ENCODE measurements around the gene FOXRED1. TPM values are rescaled to one million over a fixed set of nuclear protein-coding genes. Genes with fewer than 3 reads are reported as not detected.

The FOXRED1 gene
- total RNA-seq, 1 experiment from 2014 or later: 44.8 TPM

GRCh38 chr11:126282736-126283591 lies 14.0 kb downstream of the FOXRED1 start, which contains the start of gene TIRAP:
Gene TIRAP, plus strand, starts transcription at chr11:126283093. Its CDS starts 7,802 bp downstream, at chr11:126290895.
- POLR2A ChIA-PET: no interaction called here
- no peaks in the 10 kb centered on the region for H3K9me3 ChIP-seq (ENCODE audit: control insufficient read depth, insufficient read depth, low read depth, low read length)
- peak within 1 kb of the TSS; percentile 68 to 97 for H3K4me3 ChIP-seq (ENCODE audit: low read depth in 2 of 2, low read length in 2 of 2)
- peak within 1 kb of the TSS; percentile 88 for H3K27ac ChIP-seq (ENCODE audit: low read length)
- ATAC-seq (peak; percentile 93), DNase-seq (ENCODE audit: low read depth, low spot score) (no peak)
- no TSS peak for BruUV-seq (replicated peaks)
- peaks cover 11% of the 10 kb centered on the region; the same call in 1 of the 2 replicates for H3K4me1 ChIP-seq (ENCODE audit: control insufficient read depth, insufficient read depth, low read length)
- TF ChIP-seq CTCF (IDR thresholded peaks at IDR 0.05): no peak
- peak; percentile 87; the same call in 1 of the 2 replicates for TF ChIP-seq SIN3A (IDR thresholded peaks at IDR 0.05; ENCODE audit: borderline replicate concordance, insufficient read depth, low read depth, low read length)
- TF ChIP-seq POLR2AphosphoS5 (IDR thresholded peaks at IDR 0.05; ENCODE audit: low read depth, low read length): peak; percentile 73
- CTCF ChIA-PET: no interaction called here
- H3K27me3 ChIP-seq (ENCODE audit: control insufficient read depth, insufficient read depth, low read length): no peaks in the 10 kb centered on the region
- H3K36me3 ChIP-seq (ENCODE audit: control insufficient read depth, insufficient read depth, low read length): peaks cover 3% of the 10 kb centered on the region; the same call in 1 of the 2 replicates
- intact Hi-C loops (cut with micrococcal nuclease; ENCODE audit: unreplicated experiment) (no loop called here), in situ Hi-C loops (cut with HindIII; ENCODE audit: low pct_unique_long_range_greater_than_20kb, low sequenced_read_pairs) (no loop called here)

- BruUV-seq (replicated peaks): no TSS peak
- H3K36me3 ChIP-seq (ENCODE audit: control insufficient read depth, insufficient read depth, low read length): peaks cover 3% of the 10 kb centered on the region; the same call in 1 of the 2 replicates
- H3K9me3 ChIP-seq (ENCODE audit: control insufficient read depth, insufficient read depth, low read depth, low read length): no peaks in the 10 kb centered on the region
- ChIA-PET POLR2A (no interaction called here), CTCF (no interaction called here)
- H3K27me3 ChIP-seq (ENCODE audit: control insufficient read depth, insufficient read depth, low read length): no peaks in the 10 kb centered on the region
- in situ Hi-C loops (cut with HindIII; ENCODE audit: low pct_unique_long_range_greater_than_20kb, low sequenced_read_pairs) (no loop called here), intact Hi-C loops (cut with micrococcal nuclease; ENCODE audit: unreplicated experiment) (no loop called here)
- DNase-seq (ENCODE audit: low read depth, low spot score) (peak; percentile 94), ATAC-seq (no peak)
- H3K4me1 ChIP-seq (ENCODE audit: control insufficient read depth, insufficient read depth, low read length): peaks cover 11% of the 10 kb centered on the region; the same call in 1 of the 2 replicates
- TF ChIP-seq CTCF (IDR thresholded peaks at IDR 0.05): no peak
- no peak for TF ChIP-seq POLR2AphosphoS5 (IDR thresholded peaks at IDR 0.05; ENCODE audit: low read depth, low read length)
- TF ChIP-seq SIN3A (IDR thresholded peaks at IDR 0.05; ENCODE audit: borderline replicate concordance, insufficient read depth, low read depth, low read length): no peak
- no peak for TF ChIP-seq TCF7L2 (IDR thresholded peaks at IDR 0.05; ENCODE audit: low read depth, low read length)
- no peak for TF ChIP-seq REST (IDR thresholded peaks at IDR 0.05; ENCODE audit: insufficient read depth in 1 of 2, low read depth in 2 of 2, low read length in 1 of 2)
- H3K4me3 ChIP-seq (ENCODE audit: low read depth in 2 of 2, low read length in 2 of 2): peak overlapping the region in 1 of 2 experiments; percentile 97; a peak in 1 of 4 replicates
- no peak overlapping the region for H3K27ac ChIP-seq (ENCODE audit: low read length)
Measured at GRCh38 chr11:126284829-126285228, 15.9 kb downstream of the FOXRED1 start.

Measured in Panc1 (cell line).